Stimulated activated CD8-positive, alpha-beta memory T cell treated with anti-CD3 and anti-CD28 coated beads, Interleukin-7, amount 100 ng/mL, for 1 hour (primary cell): Measurements from ENCODE around the gene HOXA7.

ENCODE experiments used
- DNase-seq, 2 donors: peaks; one replicate each; pipeline ENCODE4 v3.0.0-alpha.2; 2020; ENCODE audit warnings: low read depth in 2 of 2

Gene HOXA7

DNA sequence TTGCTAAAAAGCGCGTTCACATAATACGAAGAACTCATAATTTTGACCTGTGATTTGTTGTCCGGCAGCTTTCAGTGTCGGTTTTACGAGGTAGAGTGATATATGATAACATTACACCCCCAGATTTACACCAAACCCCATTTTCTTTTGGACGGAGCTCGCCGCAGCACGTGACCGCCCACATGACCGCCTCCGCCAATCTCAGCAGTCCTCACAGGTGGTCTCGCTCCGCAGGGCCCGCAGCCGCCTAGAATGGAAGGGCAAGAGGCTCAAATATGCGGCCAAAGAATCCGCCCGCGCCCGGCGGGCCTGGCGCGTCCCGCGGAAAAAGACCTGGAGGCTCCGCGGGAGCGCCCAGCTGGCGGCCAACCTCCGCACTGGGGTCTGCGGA, at the start of gene HOXA7:
HOXA7 (minus strand) TSS at position 168 of the 391 bp plus-strand sequence; CDS start at position 38, 130 bp downstream.
- no peak for DNase-seq

- DNase-seq, result no peak
Measured at GRCh38 chr7:27205325-27206280, 49.1 kb upstream of the HOXA7 start.

DNA sequence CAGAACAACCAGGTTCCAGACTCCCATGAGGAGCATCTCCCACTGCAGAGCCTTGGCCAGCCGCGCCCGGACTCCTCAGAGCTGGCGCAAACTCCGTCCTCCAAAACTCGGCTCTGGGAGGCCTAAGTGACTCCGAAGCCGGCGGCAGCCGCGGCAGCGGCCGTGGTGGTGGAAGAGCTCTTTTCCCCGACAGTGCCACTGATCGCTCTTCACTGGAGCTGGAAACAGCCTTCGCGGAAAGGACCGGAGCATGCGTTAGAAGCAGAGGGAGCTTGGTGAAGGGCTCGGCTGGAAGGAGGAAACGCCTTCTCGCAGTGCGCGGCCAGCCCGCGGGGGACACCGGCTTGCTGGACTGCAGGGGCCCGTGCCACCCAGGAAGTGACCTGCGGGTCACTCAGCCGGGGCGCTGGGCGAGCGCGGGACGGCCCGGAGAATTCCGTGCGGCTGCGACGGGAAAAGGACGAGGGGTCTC, 48.4 kb upstream of the HOXA7 start:
- DNase-seq, result no peak

DNA sequence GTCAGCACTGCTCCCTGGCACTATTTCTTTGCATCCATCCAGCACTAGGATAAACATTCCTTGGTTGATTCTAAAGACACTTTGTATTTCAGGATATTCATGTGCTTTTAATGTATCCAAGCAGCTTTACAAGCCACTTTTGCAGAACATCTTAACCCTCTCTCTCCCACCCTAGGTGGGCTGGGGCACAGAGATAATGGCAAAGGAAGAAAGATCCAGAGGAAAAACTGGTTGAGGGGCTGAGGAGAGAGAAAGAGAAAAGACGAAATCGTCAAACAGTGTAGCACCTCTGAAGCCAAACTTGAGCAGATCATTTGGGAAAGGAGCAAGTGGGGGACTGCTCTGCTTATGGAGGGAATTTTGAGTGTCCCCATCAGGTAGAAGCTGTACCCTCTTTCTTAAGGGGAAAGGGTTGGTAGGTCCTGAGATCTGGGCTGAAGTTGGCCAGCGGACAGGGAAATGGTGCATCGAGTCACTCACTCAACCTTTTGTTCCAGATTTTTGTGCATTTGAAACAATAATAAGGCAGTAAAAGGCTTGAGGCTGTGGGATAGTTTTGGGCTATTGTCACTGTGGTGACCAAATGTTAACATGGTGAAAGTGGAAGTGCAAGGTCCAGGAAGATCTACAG, 47.6 kb upstream of the HOXA7 start:
- no peak for DNase-seq

- no peak for DNase-seq
Measured at GRCh38 chr7:27203365-27203953, 47.0 kb upstream of the HOXA7 start.

GRCh38 chr7:27202862-27203134, 46.3 kb upstream of the HOXA7 start:
- DNase-seq, result no peak

DNA sequence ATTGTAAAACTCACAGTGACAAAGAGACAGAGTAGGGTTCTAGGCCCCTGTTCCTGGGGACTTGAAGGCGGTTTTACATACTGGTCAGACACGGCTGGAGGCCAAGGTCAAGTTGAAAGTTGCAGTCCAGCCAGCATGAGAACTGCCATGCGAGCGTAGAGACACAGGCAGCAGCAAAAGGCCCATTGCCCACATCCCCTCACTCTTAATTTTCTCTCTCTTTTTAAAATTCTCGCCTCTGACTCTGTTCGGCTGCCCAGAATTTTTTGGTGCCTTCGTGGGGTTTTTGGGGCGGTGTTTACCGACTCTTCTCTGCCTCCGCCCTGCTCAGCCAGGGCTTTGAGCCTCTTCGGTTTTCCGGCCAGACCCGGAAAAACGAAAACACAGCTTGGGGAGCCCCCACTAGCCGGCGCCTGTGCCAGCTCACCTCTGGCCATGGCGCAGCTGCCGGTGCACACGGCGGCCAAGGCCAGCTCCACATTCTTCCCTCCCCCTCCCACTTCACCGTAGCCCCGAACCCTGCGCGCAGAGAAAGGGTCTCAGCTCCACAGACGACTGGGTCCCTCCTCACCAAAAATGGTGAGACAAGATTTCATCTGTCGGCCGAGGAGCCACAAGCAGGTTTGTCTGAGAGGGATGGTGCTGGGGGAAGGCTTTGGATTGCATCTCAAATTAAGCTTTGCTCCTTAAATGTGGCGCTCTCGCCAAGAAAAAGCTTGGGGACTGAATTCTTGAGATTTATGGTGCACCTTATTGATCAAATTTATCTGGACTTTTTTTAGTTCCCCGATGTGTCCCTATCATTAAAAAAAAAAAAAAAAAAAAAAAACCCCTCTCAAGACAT, 45.8 kb upstream of the HOXA7 start:
- DNase-seq, result no peak

- no peak for DNase-seq
Measured at GRCh38 chr7:27201580-27202017, 45.1 kb upstream of the HOXA7 start.

DNA sequence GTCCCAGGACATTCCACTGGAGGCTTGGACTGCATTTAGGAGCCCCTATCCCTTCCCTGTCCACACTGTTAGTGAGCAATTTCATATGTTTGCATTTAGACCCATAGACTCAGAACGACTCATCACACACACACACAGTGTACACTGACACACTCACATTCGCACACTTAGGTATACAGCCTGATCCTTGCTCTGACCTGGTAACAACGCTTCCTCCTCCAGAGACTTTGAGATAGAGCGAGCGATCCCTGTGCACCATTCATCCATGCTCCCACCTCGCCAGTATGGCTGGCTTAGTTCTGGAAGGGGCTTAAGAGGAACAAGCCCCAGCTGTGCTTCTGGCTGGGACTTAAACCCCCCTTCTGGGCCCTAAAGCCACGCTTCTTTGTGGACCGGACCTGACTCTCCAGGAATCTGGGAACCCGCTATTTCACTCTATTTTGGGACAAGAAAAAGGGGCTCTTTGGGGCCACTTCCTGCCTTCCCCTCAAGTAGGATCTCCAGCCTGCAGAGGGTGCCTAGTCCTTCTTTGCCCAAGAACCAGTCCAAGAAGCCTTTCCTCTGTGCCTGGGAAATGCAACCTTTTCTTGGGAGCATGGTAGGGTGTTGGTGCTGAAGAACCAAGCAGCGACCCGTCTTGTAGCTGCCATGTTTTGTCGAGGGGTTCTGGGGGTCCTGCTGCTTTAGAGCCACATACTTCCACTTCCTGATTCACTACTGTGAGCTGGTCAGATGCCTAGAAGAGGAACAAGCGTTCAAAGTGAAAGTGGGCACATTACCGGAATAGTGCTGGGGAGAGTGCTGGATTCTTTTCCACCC, 44.5 kb upstream of the HOXA7 start:
- no peak for DNase-seq

GRCh38 chr7:27199849-27200760, 43.6 kb upstream of the HOXA7 start, which contains the start of gene HOXA13:
Gene HOXA13 (minus strand): TSS chr7:27200091. CDS start chr7:27200077, 14 bp downstream.
- no peak for DNase-seq

DNA sequence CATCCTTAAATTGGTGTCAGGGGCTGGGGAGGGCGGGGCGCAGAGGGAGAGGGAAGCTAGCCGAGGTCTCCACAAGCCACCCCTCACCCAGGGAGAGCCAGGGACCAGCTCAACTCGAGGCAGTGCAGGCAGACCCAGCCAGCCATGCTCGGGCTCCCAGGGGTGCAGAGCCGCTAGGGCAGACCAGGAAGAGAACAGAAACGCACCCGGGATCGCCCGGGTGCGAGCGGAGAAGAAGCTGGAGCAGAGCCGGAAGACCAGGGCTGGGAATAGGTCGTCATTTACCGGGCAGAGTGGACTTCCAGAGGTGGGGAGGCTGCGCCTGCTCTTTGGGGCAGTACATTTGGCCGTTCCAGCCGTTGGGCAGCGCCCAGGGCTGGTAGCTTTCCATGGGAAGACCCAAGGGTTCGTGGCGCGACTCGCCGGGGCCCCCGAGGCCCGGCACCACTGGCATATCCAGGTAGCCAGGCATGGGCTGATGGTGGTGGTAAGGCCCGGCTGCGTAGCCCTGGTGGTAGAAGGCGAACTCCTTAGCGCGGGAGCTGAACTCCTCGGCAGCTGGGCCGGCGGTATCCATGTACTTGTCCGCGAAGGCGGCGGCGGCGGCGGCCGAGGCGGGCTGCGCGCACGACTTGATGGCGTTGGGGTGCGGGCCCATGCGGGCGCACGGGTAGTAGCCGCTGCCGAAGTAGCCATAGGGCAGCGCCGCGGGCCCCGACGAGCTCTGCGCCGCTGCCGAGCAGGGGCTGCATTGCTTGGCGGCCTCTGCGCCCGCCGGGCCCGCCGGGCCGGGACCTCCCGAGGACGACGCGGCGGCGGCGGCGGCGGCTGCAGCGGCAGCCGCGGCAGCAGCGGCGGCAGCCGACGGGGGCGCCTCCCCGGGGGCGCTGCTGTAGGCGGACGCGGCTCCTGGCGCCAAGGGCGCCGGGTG, 42.7 kb upstream of the HOXA7 start:
- DNase-seq, result no peak

GRCh38 chr7:27198138-27198841, 41.8 kb upstream of the HOXA7 start:
- DNase-seq, result no peak

DNA sequence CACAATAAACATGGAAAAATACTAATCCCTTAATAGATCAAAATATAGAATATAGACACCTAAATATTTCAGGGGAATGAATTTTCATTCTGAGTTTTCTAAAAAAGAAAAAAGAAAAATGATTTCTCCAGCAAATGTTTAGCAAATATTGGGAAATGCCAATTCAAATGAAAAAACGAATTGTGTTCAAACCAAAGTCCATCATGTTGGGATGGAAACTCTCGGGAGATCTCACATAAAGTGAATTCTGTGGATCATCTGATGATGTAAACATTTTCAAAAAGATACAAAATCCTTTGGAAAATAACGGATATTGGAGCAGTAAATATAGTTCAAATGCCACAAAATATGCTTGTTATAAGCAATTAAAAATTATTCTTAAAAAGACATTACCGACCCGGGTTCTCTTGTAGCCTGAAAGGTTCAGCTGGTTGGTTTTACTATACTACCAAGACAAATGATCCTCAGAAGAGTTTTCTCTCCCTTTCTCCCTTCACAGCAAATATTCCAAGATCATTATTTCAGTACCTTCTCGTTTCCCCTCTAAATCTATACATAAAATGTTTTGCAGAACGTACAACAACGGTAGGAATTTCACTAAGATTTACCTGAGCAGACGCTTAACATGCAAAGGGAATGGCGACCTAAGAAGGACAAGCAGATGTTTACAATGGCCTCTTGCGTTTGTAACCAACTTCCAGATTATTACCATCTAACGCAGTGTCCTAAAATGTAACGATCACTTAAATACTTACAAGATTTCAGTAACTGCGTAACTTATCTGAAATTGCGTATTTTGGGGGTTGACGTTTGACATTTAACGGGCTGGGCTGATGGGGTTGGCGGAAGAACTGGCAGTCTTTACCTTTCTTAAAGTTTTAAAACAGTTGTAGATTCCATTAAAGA, 40.9 kb upstream of the HOXA7 start:
- no peak for DNase-seq

DNA sequence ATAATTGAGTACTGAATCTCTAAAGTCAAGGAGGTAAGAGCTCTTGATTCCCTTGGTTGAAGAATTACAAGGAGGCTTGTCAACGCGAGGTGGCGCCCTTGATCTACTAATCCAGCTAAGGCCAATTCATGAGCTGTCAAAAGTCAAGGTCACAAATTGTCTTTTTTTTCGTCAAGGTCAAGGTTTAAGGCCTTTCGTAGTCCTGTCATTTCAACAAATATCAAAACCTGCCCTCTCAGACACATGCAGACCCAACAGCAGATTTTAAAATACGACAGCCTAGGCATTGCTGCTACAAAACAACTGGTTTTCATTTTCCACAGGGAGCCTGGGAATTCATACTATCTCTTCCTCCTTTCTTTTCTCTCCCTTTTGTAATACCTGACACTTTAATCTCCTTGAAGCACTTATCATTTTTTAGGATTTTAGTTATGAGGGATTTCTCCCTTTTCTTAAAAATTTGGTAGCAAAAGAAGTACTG, 39.9 kb upstream of the HOXA7 start:
- peak; percentile 53 to 84 for DNase-seq

DNA sequence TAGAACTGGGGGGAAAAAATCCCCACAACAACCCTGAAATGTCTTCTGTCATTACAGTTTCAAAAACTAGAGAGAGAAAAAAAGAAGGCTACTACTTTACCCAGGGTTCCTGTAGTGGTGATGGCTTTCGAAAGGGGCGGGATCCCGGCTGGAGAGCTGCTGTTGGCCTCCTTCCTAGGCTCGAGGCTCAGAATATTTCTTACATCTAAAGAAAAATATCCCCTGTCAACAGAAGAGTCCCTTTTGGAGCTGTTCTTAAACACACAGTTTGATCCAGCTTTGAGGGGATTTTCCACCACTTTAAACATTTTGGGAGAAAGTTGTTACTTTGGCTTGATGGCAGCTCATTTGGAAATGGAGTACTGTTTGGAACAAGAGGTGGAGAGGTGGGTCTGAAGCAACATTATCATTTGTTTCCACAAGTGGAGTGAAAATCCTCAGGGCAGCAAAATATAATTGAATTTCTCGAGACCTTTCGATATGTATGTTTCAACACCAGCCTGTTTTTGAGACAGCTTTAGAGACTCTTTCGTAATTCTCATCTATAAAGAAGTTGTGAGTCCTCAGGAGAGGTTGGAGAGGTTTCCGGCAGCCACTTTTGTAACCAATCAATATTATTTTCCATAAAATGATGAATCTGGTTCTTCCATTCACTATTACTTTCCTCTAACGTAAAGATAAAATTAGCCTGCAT, 38.4 kb upstream of the HOXA7 start:
- DNase-seq, result no peak

- no peak for DNase-seq
Measured at GRCh38 chr7:27194002-27194352, 37.5 kb upstream of the HOXA7 start.
